GM19328 (cell line): ENCODE measurements around the gene MLLT10.
"Not testable (repeated sequence)": the region's sequence is repeated elsewhere in the genome, so short reads cannot be mapped to it uniquely, and the experiment has no call there.

ENCODE experiments used
- ATAC-seq: cut with Tn5 transposase; IDR thresholded peaks from one replicate; pipeline ENCODE4 v1.9.1; 2021; ENCODE audit warnings: mild to moderate bottlenecking, moderate library complexity; ENCODE audit not compliant: unreplicated experiment

MLLT10 gene

GRCh38 chr10:21527598-21528235 is 6.3 kb upstream of the MLLT10 start:
- ATAC-seq, result no peak

- ATAC-seq, result no peak
Measured at GRCh38 chr10:21528236-21529031, 5.6 kb upstream of the MLLT10 start.

- no peak for ATAC-seq
Measured at GRCh38 chr10:21529032-21529910, 4.8 kb upstream of the MLLT10 start.

- no peak for ATAC-seq
Measured at GRCh38 chr10:21530168-21530567, 3.9 kb upstream of the MLLT10 start.

GRCh38 chr10:21530641-21531040 is 3.4 kb upstream of the MLLT10 start:
- no peak for ATAC-seq

- no peak for ATAC-seq
Measured at GRCh38 chr10:21531164-21531563, 2.9 kb upstream of the MLLT10 start.

- ATAC-seq, result no peak
Measured at GRCh38 chr10:21532694-21533466, 1.2 kb upstream of the MLLT10 start.

GRCh38 chr10:21534280-21534586 is 201 bp downstream of the MLLT10 start:
- ATAC-seq, result no peak

GRCh38 chr10:21534604-21535493 is 817 bp downstream of the MLLT10 start:
- ATAC-seq, result no peak

GRCh38 chr10:21535494-21535965 is 1.5 kb downstream of the MLLT10 start:
- no peak for ATAC-seq

- not testable (repeated sequence) for ATAC-seq
Measured at GRCh38 chr10:21535976-21536375, 1.9 kb downstream of the MLLT10 start.

- ATAC-seq, result no peak
Measured at GRCh38 chr10:21536874-21537273, 2.8 kb downstream of the MLLT10 start.

- ATAC-seq, result not testable (repeated sequence)
Measured at GRCh38 chr10:21540701-21541100, 6.7 kb downstream of the MLLT10 start.

- ATAC-seq, result no peak
Measured at GRCh38 chr10:21547246-21547645, 13.2 kb downstream of the MLLT10 start.

- no peak for ATAC-seq
Measured at GRCh38 chr10:21552638-21553037, 18.6 kb downstream of the MLLT10 start.

GRCh38 chr10:21556527-21556926 is 22.5 kb downstream of the MLLT10 start:
- ATAC-seq, result no peak

GRCh38 chr10:21558984-21559383 is 25.0 kb downstream of the MLLT10 start:
- not testable (repeated sequence) for ATAC-seq

- ATAC-seq, result no peak
Measured at GRCh38 chr10:21570761-21571521, 36.9 kb downstream of the MLLT10 start.

- ATAC-seq, result no peak
Measured at GRCh38 chr10:21572578-21572977, 38.5 kb downstream of the MLLT10 start.
